Thyroid gland (tissue), 4 donors: ENCODE results near the gene NAP1L4. TPM values are rescaled to one million over a fixed set of nuclear protein-coding genes. Genes with fewer than 3 reads are reported as not detected.
A peak's percentile ranks its signal among the peaks of the same experiment; 100 is the strongest.

Experiments used
- DNase-seq, 2 donors: peaks; one replicate each; pipeline ENCODE4 v3.0.0-alpha.2; 2019
- H3K27ac ChIP-seq, 3 donors: fragments of 200-600 bp; sonication (generic); 1 replicate in 2 of 3; 2 replicates in 1 of 3; pipeline ENCODE4 v1.5.1; 2016 to 2019; ENCODE audit warnings: mild to moderate bottlenecking in 1 of 3, moderate library complexity in 1 of 3
- H3K27me3 ChIP-seq: fragments of 200-600 bp; sonication (generic); one replicate; pipeline ENCODE4 v1.5.1; 2019
- H3K36me3 ChIP-seq, 2 donors: fragments of 200-600 bp; sonication (generic); one replicate each; pipeline ENCODE4 v1.5.1; 2016 to 2019
- H3K4me1 ChIP-seq, 2 donors: fragments of 200-600 bp; sonication (generic); one replicate each; pipeline ENCODE4 v1.5.1; 2017 to 2019
- H3K4me3 ChIP-seq, 3 donors: fragments of 200-600 bp; sonication (generic); replicated peaks in 1 of 3; 1 replicate in 2 of 3; 2 replicates in 1 of 3; pipeline ENCODE4 v1.5.1; 2016; ENCODE audit warnings: mild to moderate bottlenecking in 1 of 3
- H3K9me3 ChIP-seq: fragments of 200-600 bp; sonication (generic); one replicate; pipeline ENCODE4 v1.5.1; 2017
- POLR2A ChIP-seq, 2 donors: fragments of 450-650 bp; IDR thresholded peaks; one replicate each; pipeline ENCODE4 v1.6.1; 2017; ENCODE audit warnings: antibody characterized with exemption in 2 of 2, mild to moderate bottlenecking in 2 of 2, moderate library complexity in 1 of 2
- WGBS, 2 donors: methylation state at CpG; one replicate each; pipeline ENCODE4 v1.1.5; 2017; 5-methylcytosine and 5-hydroxymethylcytosine counted together
- intact Hi-C: fragments of 100-400 bp; cut with DNase I; formaldehyde crosslinking; loops from one replicate; pipeline ENCODE4 v1.15.1; 2023
- total RNA-seq, 4 donors: library from RNA; depleted of rRNA; stranded (reverse); fragments of >200 nt; gene quantifications; one replicate each; pipeline ENCODE4 v1.2.3, GENCODE V29; 2016
- TF ChIP-seq, protein P1 (sequence below), 6 experiments: fragments of 200-600 bp in 3 of 6; fragments of 450-650 bp in 3 of 6; sonication (generic) in 3 of 6; IDR thresholded peaks; one replicate each; pipeline ENCODE4 v1.5.1; 2016 to 2019; ENCODE audit warnings: antibody characterized with exemption in 6 of 6, mild to moderate bottlenecking in 2 of 6, inconsistent platforms in 1 of 6, moderate library complexity in 1 of 6

The NAP1L4 gene
- total RNA-seq, 4 donors from 2014 or later: 104 to 117 (median 108) TPM

DNA sequence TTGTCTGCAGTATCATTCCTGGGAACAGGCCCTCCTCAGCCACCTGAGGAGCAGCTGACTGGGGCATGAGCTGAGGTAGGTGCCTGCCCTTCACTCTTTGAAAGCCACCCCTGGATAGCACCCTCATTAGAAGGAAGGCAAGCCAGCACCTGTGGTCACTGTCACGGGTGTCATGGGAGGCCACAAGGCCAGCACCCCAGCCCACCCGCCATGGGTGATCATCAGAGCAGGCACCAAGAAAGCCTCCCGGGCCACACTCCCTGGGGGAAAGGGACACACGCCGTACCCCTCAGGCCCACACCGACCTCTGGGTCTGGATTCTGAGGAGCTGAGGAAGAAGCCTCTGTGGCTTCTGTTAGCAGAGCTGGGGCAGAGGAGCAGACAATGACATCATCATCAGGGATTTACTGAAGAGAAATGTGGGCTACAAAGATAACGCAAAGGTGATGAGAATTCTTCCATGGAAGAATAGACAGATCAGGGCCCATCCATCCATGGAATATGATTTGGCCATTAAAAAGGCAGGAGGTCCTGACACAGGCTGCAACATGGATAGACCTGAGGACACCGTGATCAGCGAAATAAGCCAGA lies 16.7 kb upstream of the NAP1L4 start:
- H3K27ac ChIP-seq: no peak overlapping the region
- 93 to 95% methylated on average over 8 of the region's 9 CpGs for whole genome bisulfite sequencing, 2 donors
- DNase-seq: no peak
- peaks cover 26 to 32% of the 10 kb centered on the region in 2 donors for H3K36me3 ChIP-seq
- intact Hi-C loops: no loop called here
- TF ChIP-seq, protein P1, sequence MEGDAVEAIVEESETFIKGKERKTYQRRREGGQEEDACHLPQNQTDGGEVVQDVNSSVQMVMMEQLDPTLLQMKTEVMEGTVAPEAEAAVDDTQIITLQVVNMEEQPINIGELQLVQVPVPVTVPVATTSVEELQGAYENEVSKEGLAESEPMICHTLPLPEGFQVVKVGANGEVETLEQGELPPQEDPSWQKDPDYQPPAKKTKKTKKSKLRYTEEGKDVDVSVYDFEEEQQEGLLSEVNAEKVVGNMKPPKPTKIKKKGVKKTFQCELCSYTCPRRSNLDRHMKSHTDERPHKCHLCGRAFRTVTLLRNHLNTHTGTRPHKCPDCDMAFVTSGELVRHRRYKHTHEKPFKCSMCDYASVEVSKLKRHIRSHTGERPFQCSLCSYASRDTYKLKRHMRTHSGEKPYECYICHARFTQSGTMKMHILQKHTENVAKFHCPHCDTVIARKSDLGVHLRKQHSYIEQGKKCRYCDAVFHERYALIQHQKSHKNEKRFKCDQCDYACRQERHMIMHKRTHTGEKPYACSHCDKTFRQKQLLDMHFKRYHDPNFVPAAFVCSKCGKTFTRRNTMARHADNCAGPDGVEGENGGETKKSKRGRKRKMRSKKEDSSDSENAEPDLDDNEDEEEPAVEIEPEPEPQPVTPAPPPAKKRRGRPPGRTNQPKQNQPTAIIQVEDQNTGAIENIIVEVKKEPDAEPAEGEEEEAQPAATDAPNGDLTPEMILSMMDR (IDR thresholded peaks at IDR 0.05): no peak
- TF ChIP-seq POLR2A (IDR thresholded peaks at IDR 0.05): no peak
- H3K4me3 ChIP-seq: no peak overlapping the region
- no peaks in the 10 kb centered on the region for H3K9me3 ChIP-seq
- no peaks in the 10 kb centered on the region for H3K27me3 ChIP-seq
- H3K4me1 ChIP-seq: peaks cover 21 to 31% of the 10 kb centered on the region in 2 donors

DNA sequence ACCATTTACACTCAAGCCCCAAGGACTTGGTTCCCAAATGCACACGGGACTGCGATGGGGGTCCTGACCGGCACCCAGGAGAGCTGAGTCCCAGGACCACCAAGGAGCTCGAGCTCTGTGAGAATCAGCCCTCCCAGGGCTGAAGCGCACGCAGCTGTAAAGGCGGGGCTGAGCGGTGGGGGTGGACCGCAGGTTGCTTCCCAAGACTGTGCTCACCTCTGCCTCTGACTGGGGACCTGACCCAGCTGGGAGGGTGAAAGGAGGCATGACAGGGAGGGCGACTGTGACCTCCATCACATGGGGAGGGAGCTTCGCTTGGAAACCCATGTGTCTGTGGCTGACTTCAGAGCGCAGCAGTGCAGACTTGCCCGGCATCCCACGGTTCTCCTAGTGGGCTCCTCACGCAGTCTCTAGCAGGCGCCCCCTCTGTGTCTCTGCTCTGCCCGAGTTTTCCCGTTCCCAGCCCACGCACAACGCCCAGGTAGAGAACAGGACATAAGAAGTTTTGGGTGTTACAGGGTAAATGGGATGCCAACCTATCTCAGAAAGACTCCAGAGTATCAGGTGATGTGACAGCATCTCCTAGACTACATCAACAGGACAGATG lies 15.4 kb upstream of the NAP1L4 start:
- DNase-seq: no peak
- Histone ChIP-seq H3K27me3 (no peaks in the 10 kb centered on the region), H3K4me1 (peaks cover 21 to 43% of the 10 kb centered on the region in 2 donors), H3K9me3 (no peaks in the 10 kb centered on the region), H3K4me3 (no peak overlapping the region), H3K27ac (peak overlapping the region; percentile 74 to 94 (median 83)), H3K36me3 (peaks cover 29 to 33% of the 10 kb centered on the region in 2 donors)
- WGBS, 2 donors: 87% methylated on average over 19 to 20 of the region's 20 CpGs
- TF ChIP-seq POLR2A (IDR thresholded peaks at IDR 0.05): no peak
- TF ChIP-seq, protein P1 (IDR thresholded peaks at IDR 0.05): no peak
- intact Hi-C loops: no loop called here

DNA sequence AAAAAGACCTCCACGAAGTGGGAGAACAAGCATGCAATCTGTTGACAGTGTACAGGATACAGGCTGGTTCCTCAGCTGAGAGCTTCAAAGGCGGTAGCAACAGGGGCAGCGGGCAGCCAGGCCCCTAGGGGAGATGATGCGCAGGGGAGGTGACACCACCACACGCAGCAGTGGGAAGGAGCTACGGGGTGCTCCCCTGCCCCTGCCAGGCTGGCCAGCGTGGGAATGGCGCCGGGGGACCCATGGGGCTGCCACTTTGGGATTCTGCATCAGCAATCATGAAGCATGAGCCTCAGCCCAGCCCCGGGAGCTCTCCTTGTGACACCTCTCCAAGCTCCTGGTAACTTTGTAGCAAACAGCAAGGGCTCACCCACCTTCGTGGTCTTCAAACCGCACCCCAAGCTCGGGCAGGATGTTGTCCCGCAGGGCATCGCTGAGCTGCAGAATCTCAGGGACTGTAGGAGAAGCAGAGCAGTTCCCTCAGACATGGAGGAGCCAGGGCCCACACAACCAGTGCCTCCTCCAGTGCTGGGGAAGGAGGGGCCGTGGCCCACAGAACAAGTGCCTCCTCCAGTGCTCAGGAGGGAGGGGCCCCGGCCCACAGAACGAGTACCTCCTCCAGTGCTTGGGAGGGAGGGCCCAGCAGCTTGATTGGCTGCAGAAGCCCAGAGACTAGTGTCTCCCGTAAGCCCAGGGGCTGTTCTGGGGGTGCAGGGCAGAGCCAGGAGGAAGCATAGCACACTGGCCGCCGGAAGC lies 14.6 kb upstream of the NAP1L4 start:
- Histone ChIP-seq H3K36me3 (peaks cover 23 to 25% of the 10 kb centered on the region in 2 donors), H3K9me3 (no peaks in the 10 kb centered on the region), H3K27me3 (no peaks in the 10 kb centered on the region), H3K4me3 (peak overlapping the region in 1 of 3 donors; percentile 8), H3K27ac (peak overlapping the region; percentile 83 to 94 (median 92)), H3K4me1 (peaks cover 28 to 52% of the 10 kb centered on the region in 2 donors)
- intact Hi-C loops: no loop called here
- WGBS, 2 donors: 39 to 53% methylated on average over 16 to 20 of the region's 21 CpGs
- DNase-seq: peak; percentile 97
- TF ChIP-seq POLR2A (IDR thresholded peaks at IDR 0.05): peak in 1 of 2 donors; percentile 72
- TF ChIP-seq, protein P1 (IDR thresholded peaks at IDR 0.05): no peak

DNA sequence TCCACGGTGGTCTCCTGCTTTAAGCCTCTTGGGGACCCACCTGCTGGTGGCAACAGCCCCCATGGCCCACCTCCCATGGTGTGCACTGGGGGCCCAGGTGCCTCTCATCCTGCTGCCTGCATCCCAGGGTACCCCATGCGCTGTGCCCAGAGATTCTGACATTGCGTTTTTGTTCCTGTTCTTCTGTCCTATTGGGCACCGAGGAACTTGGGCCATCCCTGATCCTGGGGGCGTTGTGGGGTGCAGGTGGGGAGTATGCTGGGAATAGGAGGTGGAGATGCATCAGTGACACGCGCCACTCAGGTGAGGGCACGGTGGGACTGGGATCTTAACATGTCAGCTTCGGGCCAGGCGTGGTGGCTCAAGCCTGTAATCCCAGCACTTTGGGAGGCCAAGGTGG lies 12.4 kb upstream of the NAP1L4 start:
- Histone ChIP-seq H3K27ac (peak overlapping the region; percentile 83 to 94 (median 92)), H3K9me3 (no peaks in the 10 kb centered on the region), H3K27me3 (no peaks in the 10 kb centered on the region), H3K36me3 (peaks cover 8 to 10% of the 10 kb centered on the region in 2 donors), H3K4me1 (peaks cover 46 to 70% of the 10 kb centered on the region in 2 donors), H3K4me3 (no peak overlapping the region)
- DNase-seq: no peak
- intact Hi-C loops: no loop called here
- TF ChIP-seq, protein P1 (IDR thresholded peaks at IDR 0.05): no peak
- no peak for TF ChIP-seq POLR2A (IDR thresholded peaks at IDR 0.05)
- WGBS, 2 donors: 94 to 96% methylated on average over 10 of the region's 10 CpGs
